DOHH2 (cell line): ENCODE results near the gene HOXA10.

Experiments used
- EZH2phosphoT487 ChIP-seq: fragments of 200-600 bp; sonication (generic); IDR thresholded peaks from 2 replicates; pipeline ENCODE4 v1.6.1; 2017; ENCODE audit warnings: borderline replicate concordance, mild to moderate bottlenecking, antibody characterized with exemption, low read length, moderate library complexity, mixed read lengths
- TF ChIP-seq, protein P1 (sequence below): fragments of 200-600 bp; sonication (generic); IDR thresholded peaks from one replicate; pipeline ENCODE4 v1.5.1; 2014; ENCODE audit warnings: antibody characterized with exemption, mild to moderate bottlenecking, low read depth, low read length; ENCODE audit not compliant: poor library complexity, severe bottlenecking

- TF ChIP-seq, protein P1, sequence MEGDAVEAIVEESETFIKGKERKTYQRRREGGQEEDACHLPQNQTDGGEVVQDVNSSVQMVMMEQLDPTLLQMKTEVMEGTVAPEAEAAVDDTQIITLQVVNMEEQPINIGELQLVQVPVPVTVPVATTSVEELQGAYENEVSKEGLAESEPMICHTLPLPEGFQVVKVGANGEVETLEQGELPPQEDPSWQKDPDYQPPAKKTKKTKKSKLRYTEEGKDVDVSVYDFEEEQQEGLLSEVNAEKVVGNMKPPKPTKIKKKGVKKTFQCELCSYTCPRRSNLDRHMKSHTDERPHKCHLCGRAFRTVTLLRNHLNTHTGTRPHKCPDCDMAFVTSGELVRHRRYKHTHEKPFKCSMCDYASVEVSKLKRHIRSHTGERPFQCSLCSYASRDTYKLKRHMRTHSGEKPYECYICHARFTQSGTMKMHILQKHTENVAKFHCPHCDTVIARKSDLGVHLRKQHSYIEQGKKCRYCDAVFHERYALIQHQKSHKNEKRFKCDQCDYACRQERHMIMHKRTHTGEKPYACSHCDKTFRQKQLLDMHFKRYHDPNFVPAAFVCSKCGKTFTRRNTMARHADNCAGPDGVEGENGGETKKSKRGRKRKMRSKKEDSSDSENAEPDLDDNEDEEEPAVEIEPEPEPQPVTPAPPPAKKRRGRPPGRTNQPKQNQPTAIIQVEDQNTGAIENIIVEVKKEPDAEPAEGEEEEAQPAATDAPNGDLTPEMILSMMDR = no peak
- TF ChIP-seq EZH2phosphoT487 = no peak
Measured at GRCh38 chr7:27219821-27220220, 45.7 kb upstream of the HOXA10 start.
